Esophagus squamous epithelium (tissue), 4 donors: ENCODE data around the gene BOD1.

Source experiments
- CTCF ChIP-seq, 6 experiments: fragments of 450-650 bp in 4 of 6; fragments of 200-600 bp in 2 of 6; sonication (generic) in 2 of 6; IDR thresholded peaks; one replicate each; pipeline ENCODE4 v1.5.1; 2016 to 2019; ENCODE audit warnings: antibody characterized with exemption in 6 of 6, mild to moderate bottlenecking in 4 of 6, moderate library complexity in 4 of 6
- POLR2A ChIP-seq, 4 donors: fragments of 450-650 bp; IDR thresholded peaks; one replicate each; pipeline ENCODE4 v1.6.1; 2017; ENCODE audit warnings: antibody characterized with exemption in 4 of 4, mild to moderate bottlenecking in 4 of 4, moderate library complexity in 3 of 4

- no peak for TF ChIP-seq CTCF (IDR thresholded peaks at IDR 0.05)
- TF ChIP-seq POLR2A (IDR thresholded peaks at IDR 0.05): no peak
Observed at GRCh38 chr5:173622183-173623047, 6.0 kb upstream of the BOD1 start.
